K562 (cell line): ENCODE data around the gene MMAB. TPM values are rescaled to one million over a fixed set of nuclear protein-coding genes. Genes with fewer than 3 reads are reported as not detected.

Source experiments
- CREBBP ChIP-seq: IDR thresholded peaks from one replicate; pipeline ENCODE4 v1.6.1; 2012; ENCODE audit warnings: low read depth, mild to moderate bottlenecking, control low read depth, inconsistent platforms, low read length
- FOXK1 ChIP-seq: sonication (generic); formaldehyde crosslinking; IDR thresholded peaks from 2 replicates; pipeline ENCODE4 v1.8.0; 2022; ENCODE audit warnings: missing genetic modification reagents, mild to moderate bottlenecking, borderline replicate concordance
- GABPA ChIP-seq: fragments of 200-800 bp; sonication (Bioruptor generic); conservative IDR thresholded peaks from 2 replicates; pipeline ENCODE4 v1.6.1; 2016; ENCODE audit warnings: low read depth, missing genetic modification characterization, missing compliant biosample characterization
- MEF2D ChIP-seq: conservative IDR thresholded peaks from 2 replicates; pipeline ENCODE4 v1.6.1; 2016; ENCODE audit warnings: low read depth, missing genetic modification characterization, missing compliant biosample characterization
- NELFE ChIP-seq: IDR thresholded peaks from 2 replicates; pipeline ENCODE4 v1.6.1; 2011; ENCODE audit warnings: mild to moderate bottlenecking; ENCODE audit not compliant: insufficient read depth, insufficient read length
- TCF7 ChIP-seq: sonication (generic); IDR thresholded peaks from 2 replicates; pipeline ENCODE4 v1.6.1; 2016; ENCODE audit warnings: antibody characterized with exemption, borderline replicate concordance
- ZNF165 ChIP-seq: fragments of 250-450 bp; sonication (Bioruptor Pico); IDR thresholded peaks from 2 replicates; pipeline ENCODE4 v1.4.0; 2020; ENCODE audit warnings: borderline replicate concordance
- polyA plus RNA-seq, 8 experiments: library from polyadenylated mRNA; depleted of rRNA in 4 of 8; stranded (reverse) in 5 of 8; unstranded in 3 of 8; fragments of >200 nt; fragmentation: Nextera tagmentation in 2 of 8; fragmentation: Illumina TruSeq in 1 of 8; extraction: Ambion mirVana in 2 of 8; extraction: Trizol in 1 of 8; gene quantifications; 2 replicates each; pipeline versions ENCODE4 v1.2.1 to v1.2.3, GENCODE V29; 2011 to 2014; ENCODE audit warnings: inconsistent platforms in 1 of 8, missing spikeins in 1 of 8
- total RNA-seq, 7 experiments: library from RNA; depleted of rRNA in 6 of 7; stranded (reverse); fragments of >200 nt in 6 of 7; fragmentation: Illumina TruSeq in 2 of 7; extraction: Trizol in 2 of 7; gene quantifications; 2 replicates each; pipeline versions ENCODE4 v1.2.1 to v1.2.3, GENCODE V29; 2011 to 2021; ENCODE audit warnings: low replicate concordance in 1 of 7
- TF ChIP-seq, protein P1 (sequence below), 2 experiments: fragments of 450-650 bp; IDR thresholded peaks; 2 replicates each; pipeline ENCODE4 v1.6.1; 2016; ENCODE audit warnings: mild to moderate bottlenecking in 2 of 2, borderline replicate concordance in 1 of 2, low read depth in 1 of 2, moderate library complexity in 1 of 2
- TF ChIP-seq, protein P2 (sequence below), 2 experiments: fragments of 450-650 bp; formaldehyde crosslinking in 1 of 2; IDR thresholded peaks; 2 replicates each; pipeline versions ENCODE4 v1.4.0 to v1.6.1; 2014 to 2020; ENCODE audit warnings: mild to moderate bottlenecking in 2 of 2, borderline replicate concordance in 1 of 2, low read depth in 1 of 2

Gene MMAB
- total and polyA plus RNA-seq, 9 of the 15 experiments (the other 6 are each of a cell fraction or from before 2014, with no cell fraction given): 9.5 to 76.1 (median 46.2) TPM

DNA sequence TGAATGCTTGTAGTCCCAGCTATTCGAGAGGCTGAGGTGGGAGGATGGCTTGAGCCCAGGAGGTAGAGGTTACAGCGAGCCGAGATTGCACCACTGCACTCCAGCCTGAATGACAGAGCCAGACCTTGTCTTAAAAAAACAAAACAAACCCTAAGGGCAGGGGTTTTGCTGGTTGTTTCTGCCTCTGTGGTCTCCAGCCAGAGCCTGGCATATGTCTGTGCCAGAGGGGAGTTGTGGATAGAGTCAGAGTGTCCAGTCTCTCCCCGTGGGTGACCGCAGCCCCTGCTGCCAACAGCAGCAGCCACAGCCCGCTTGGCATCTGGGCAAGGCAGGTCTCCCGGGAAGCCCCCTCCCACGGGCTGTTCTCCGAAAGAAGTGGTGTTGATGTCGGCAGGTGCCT lies 37.9 kb upstream of the MMAB start (continued):
- TF ChIP-seq, protein P1, sequence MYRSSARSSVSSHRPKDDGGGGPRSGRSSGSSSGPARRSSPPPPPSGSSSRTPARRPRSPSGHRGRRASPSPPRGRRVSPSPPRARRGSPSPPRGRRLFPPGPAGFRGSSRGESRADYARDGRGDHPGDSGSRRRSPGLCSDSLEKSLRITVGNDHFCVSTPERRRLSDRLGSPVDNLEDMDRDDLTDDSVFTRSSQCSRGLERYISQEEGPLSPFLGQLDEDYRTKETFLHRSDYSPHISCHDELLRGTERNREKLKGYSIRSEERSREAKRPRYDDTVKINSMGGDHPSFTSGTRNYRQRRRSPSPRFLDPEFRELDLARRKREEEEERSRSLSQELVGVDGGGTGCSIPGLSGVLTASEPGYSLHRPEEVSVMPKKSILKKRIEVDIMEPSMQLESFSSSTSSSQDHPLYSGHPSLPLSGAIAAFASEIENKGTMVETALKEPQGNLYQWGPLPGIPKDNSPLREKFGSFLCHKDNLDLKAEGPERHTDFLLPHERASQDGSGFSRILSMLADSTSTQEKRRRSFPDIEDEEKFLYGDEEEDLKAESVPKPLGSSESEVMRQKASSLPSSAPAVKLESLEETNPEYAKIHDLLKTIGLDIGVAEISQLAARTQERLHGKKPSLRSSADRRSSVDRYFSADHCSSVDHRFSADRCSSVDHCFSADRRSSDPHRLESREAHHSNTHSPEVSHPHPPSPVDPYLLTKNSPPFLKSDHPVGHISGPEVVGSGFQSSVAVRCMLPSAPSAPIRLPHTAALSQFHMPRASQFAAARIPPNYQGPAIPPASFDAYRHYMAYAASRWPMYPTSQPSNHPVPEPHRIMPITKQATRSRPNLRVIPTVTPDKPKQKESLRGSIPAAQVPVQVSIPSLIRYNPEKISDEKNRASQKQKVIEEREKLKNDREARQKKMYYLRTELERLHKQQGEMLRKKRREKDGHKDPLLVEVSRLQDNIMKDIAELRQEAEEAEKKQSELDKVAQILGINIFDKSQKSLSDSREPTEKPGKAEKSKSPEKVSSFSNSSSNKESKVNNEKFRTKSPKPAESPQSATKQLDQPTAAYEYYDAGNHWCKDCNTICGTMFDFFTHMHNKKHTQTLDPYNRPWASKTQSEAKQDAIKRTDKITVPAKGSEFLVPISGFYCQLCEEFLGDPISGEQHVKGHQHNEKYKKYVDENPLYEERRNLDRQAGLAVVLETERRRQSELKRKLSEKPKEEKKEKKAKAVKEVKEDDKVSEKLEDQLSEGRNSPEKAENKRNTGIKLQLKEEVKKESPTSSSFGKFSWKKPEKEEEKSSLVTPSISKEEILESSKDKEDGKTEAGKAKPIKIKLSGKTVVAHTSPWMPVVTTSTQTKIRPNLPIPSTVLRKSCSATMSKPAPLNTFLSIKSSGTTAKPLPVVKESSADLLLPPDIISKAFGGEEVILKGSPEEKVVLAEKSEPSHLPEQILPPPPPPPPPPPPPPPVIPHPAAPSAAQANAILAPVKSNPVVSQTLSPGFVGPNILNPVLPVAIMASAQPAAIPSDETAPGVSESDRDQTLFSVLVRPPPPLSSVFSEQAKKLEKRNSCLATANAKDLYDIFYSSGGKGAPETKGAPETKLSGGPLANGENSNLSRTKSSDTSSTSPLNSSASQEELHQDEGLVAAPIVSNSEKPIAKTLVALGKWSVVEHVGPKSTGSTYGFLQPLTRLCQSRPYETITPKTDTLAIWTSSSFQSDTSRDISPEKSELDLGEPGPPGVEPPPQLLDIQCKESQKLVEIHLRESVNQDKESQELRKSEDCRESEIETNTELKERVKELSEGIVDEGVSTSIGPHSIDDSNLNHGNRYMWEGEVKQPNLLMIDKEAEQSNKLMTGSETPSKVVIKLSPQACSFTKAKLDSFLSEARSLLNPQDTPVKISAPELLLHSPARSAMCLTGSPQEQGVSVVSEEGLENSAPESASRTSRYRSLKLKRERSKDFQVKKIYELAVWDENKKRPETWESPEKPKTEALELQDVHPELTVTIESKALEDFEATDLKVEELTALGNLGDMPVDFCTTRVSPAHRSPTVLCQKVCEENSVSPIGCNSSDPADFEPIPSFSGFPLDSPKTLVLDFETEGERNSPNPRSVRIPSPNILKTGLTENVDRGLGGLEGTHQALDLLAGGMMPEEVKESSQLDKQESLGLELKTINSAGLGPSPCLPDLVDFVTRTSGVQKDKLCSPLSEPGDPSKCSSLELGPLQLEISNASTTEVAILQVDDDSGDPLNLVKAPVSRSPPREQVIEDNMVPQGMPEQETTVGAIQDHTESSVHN (IDR thresholded peaks at IDR 0.05; ENCODE audit: borderline replicate concordance in 1 of 2, low read depth in 1 of 2): no peak
- TF ChIP-seq, protein P2, sequence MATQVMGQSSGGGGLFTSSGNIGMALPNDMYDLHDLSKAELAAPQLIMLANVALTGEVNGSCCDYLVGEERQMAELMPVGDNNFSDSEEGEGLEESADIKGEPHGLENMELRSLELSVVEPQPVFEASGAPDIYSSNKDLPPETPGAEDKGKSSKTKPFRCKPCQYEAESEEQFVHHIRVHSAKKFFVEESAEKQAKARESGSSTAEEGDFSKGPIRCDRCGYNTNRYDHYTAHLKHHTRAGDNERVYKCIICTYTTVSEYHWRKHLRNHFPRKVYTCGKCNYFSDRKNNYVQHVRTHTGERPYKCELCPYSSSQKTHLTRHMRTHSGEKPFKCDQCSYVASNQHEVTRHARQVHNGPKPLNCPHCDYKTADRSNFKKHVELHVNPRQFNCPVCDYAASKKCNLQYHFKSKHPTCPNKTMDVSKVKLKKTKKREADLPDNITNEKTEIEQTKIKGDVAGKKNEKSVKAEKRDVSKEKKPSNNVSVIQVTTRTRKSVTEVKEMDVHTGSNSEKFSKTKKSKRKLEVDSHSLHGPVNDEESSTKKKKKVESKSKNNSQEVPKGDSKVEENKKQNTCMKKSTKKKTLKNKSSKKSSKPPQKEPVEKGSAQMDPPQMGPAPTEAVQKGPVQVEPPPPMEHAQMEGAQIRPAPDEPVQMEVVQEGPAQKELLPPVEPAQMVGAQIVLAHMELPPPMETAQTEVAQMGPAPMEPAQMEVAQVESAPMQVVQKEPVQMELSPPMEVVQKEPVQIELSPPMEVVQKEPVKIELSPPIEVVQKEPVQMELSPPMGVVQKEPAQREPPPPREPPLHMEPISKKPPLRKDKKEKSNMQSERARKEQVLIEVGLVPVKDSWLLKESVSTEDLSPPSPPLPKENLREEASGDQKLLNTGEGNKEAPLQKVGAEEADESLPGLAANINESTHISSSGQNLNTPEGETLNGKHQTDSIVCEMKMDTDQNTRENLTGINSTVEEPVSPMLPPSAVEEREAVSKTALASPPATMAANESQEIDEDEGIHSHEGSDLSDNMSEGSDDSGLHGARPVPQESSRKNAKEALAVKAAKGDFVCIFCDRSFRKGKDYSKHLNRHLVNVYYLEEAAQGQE (IDR thresholded peaks at IDR 0.05; ENCODE audit: borderline replicate concordance): no peak
- TF ChIP-seq, protein P2 (CRISPR knock-in tag; IDR thresholded peaks at IDR 0.05; ENCODE audit: low read depth): no peak
- no peak for TF ChIP-seq MEF2D (tag)
- no peak for TF ChIP-seq FOXK1 (CRISPR knock-in tag)
- TF ChIP-seq TCF7: no peak
- no peak for TF ChIP-seq GABPA (tag)
- TF ChIP-seq CREBBP: no peak
- TF ChIP-seq NELFE: no peak
- no peak for TF ChIP-seq ZNF165 (CRISPR knock-in tag)
